ENCODE measurements around the gene PTGIS.

The PTGIS gene

GRCh38 chr20:49462626-49463025, 105.3 kb downstream of the PTGIS start:
- no peak for DNase-seq

- no peak for DNase-seq
Observed at GRCh38 chr20:49461894-49462620, 105.9 kb downstream of the PTGIS start.

- no peak for DNase-seq
Observed at GRCh38 chr20:49460916-49461315, 107.0 kb downstream of the PTGIS start.

- DNase-seq, result no peak
Observed at GRCh38 chr20:49460131-49460530, 107.8 kb downstream of the PTGIS start.

- no peak for DNase-seq
Observed at GRCh38 chr20:49459684-49460083, 108.3 kb downstream of the PTGIS start.

- DNase-seq, result no peak
Observed at GRCh38 chr20:49457444-49457843, 110.5 kb downstream of the PTGIS start.

- DNase-seq, result no peak
Observed at GRCh38 chr20:49456646-49457045, 111.3 kb downstream of the PTGIS start.

- no peak for DNase-seq
Observed at GRCh38 chr20:49455691-49456090, 112.2 kb downstream of the PTGIS start.
